SH-SY5Y (cell line): ENCODE measurements around the gene JOSD2.

Experiments
- GATA2 ChIP-seq: IDR thresholded peaks from 2 replicates; pipeline ENCODE4 v1.6.1; 2011; ENCODE audit warnings: mild to moderate bottlenecking, low read depth, low read length
- GATA3 ChIP-seq: IDR thresholded peaks from 2 replicates; pipeline ENCODE4 v1.6.1; 2011; ENCODE audit warnings: low read depth, mild to moderate bottlenecking, low read length, moderate library complexity

GRCh38 chr19:50498219-50499056, 12.6 kb downstream of the JOSD2 start:
- TF ChIP-seq GATA2 (no peak), GATA3 (no peak)
